Activated CD4-positive, alpha-beta T cell treated with anti-CD3 and anti-CD28 coated beads for 24 hours (primary cell): Measurements from ENCODE around the gene BRAF.
"Not testable (repeated sequence)": the region's sequence is repeated elsewhere in the genome, so short reads cannot be mapped to it uniquely, and the experiment has no call there.

Source experiments
- DNase-seq, 2 donors: peaks; one replicate each; pipeline ENCODE4 v3.0.0-alpha.2; 2020; ENCODE audit warnings: low read depth in 2 of 2

BRAF gene

DNA sequence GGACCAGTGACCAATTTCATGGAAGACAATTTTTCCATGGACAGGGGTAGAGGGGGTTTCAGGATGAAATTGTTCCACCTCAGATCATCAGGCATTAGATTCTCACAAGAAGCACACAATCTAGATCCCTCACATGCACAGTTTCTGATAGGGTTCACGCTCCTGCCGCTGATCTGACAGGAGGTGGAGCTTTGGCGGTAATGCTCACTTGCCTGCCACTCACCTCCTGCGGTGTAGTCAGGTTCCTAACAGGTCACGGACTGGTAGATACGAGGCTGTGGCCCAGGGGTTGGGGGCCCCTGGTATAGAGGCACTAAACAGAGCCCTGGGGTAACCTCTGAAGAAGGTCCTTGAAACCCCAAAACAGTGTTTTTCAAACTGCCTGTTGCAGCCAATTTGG is 6.5 kb downstream of the BRAF start:
- no peak for DNase-seq

DNA sequence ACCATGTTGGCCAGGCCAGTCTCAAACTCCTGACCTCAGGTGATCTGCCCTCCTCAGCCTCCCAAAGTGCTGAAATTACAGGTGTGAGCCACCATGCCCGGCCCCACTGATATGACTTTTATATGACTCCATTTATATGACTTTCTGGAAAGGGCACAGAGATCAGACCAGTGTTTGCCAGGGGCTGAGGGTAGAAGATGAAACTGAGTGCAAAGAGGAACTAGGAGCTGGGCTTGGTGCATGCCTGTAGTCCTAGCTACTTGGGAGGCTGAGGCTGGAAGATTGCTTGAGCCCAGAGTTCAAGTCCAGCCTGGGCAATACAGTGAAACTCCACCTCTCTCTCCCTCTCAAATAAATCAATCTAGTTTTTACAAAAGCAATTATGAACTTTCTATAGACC is 7.5 kb downstream of the BRAF start:
- DNase-seq, result no peak

DNA sequence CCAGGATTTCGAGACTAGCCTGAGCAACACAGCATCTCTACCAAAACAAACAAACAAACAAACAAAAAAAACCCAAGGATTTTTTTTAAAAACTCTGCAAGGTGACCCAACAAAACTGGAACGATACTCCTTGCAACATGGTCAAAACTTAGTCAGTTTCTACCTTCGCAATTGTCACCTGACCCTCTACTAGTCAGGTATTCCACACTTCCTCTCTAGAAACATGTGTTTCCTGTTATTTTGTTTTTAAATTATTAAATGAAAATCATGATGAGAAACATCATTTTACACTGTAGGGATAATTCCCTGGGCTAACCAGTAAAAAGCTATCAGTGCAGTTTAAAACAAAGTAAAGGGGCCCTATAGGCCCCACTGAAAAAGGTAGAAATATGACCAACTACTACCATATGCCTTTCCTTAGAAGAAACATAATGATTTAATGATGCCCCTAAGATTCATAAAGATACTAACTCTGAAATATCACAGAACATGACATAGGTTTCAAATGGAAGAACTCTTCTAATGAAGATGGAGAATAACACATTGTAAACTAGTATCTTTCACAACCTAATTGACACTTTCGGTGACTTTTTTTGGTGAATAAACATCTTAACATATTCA is 8.7 kb downstream of the BRAF start:
- no peak for DNase-seq

DNA sequence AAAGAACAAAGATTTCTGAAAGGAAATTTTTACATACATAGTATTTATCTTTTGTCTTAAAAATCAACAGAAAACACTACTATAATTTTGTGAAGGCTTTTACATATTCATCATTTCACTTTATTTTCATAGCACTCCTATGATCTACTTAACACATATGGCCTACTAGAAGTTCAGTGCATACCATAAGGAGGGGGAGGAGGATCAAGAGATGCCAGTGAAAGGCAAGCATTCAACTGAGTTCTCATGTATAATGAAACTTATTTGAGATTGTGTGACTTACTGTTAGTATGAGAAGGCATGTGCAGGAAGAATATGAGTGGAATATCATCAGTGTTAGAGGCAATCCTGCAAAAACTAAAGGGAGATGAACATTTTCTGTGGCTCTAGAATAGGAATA is 10.6 kb downstream of the BRAF start:
- DNase-seq, result no peak

DNA sequence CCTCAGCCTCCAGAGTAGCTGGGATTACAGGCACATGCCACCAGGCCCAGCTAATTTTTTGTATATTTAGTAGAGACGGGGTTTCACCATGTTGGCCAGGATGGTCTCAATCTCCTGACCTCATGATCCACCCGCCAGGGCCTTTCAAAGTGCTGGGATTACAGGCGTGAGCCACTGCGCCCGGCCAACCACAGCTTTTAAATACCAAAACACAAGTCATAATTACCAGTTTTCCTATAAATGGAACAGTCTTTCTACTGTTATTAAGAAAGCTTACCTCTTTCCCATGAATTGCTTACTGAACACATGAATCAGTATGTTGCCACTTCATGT is 11.2 kb downstream of the BRAF start:
- not testable (repeated sequence) for DNase-seq

DNA sequence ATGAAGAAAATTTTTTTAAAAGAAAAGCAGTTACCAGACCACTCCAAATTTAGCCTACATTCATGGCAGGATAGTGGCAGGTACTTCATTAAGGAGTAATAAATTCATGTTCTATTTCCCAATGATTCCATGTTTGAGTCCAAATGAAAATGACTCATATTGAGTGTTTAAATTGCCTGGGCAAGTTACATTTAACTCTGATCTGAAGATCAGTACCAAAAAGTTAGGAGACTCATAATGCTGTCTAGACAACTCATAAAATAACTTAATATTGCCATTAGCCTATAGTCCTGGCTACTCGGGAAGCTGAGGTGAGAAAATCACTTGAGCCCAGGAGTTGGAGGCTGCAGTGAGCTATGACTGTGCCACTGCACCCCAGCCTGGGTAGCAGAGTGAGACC is 13.0 kb downstream of the BRAF start:
- no peak for DNase-seq

DNA sequence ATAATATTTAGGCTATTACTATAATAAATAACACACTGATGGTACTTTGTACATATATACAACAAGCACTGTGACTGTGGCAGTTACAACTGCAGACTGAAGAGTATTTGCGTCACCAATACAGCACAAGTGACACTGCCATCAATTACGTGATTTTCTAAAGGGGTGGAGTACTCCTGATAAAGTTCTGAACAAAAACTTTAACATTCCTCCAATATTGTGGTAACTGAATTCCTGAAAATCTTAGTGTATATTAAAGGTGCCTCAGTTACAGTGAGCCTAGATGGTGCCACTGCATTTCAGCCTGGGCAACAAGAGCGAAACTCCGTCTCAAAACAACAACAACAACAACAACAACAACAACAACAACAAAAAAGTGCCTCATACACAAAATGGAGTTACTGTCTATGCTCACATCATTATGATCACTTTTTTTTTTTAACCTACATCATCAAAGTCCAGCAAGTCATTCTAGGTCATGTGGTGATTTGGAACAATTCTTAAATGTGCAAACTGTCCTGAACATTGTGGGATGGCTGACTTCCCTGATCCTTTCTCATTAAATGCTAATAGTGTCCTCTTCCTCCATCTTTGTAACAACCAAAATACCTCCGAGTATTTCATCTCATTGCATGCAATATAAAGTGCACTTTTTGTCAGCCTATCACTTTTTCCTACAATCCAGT is 15.1 kb downstream of the BRAF start:
- DNase-seq, result no peak

DNA sequence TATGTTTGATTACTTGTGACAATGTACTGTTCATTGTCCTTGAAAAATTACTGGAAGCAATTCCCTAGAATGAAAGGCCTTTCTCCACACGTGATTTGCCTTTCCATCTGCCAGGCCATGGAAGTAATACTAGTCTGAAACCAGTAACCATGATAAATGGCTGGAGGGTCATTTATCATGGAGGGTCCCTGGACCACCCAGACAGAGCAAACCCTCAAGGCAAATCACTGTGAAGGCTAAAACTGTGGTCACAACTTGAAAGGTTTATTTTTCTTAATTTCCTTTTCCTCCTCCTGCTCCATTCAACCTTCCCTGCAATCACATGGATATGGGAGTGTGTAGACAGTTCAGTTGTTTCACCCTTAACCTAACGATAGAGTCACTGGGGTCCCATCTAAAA is 16.4 kb downstream of the BRAF start:
- DNase-seq, result no peak

DNA sequence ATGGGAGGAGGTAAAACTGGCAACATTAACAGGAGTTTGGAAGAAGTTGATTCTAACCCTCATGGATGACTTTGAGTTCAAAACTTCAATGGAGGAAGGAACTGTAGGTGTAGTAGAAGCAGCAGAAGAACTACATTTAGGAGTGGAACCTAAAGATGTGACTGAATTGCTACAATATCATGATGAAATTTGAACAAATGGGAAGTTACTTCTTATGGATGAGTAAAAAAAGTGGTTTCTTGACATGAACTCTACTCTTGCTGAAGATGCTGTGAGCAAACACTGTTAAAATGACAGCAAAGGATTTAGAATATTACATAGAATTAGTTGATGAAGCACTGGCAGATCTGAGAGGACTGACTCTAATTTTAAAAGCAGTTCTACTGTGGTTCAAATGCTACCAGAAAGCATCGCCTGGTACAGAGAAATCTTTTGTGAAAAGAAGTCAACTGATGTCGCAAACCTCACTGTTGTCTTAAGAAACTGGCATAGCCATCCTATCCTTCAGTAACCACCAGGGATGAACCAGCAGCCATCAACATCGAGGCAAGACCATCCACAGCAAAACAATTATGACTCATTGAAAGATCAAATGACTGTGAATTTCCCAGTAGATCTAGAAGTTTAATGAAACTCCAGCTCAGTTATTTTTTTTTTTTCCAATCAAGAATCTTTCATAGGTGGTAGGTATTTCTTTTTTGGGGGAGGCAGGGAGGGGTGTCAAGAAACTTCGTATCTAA is 20.8 kb downstream of the BRAF start:
- no peak for DNase-seq

DNA sequence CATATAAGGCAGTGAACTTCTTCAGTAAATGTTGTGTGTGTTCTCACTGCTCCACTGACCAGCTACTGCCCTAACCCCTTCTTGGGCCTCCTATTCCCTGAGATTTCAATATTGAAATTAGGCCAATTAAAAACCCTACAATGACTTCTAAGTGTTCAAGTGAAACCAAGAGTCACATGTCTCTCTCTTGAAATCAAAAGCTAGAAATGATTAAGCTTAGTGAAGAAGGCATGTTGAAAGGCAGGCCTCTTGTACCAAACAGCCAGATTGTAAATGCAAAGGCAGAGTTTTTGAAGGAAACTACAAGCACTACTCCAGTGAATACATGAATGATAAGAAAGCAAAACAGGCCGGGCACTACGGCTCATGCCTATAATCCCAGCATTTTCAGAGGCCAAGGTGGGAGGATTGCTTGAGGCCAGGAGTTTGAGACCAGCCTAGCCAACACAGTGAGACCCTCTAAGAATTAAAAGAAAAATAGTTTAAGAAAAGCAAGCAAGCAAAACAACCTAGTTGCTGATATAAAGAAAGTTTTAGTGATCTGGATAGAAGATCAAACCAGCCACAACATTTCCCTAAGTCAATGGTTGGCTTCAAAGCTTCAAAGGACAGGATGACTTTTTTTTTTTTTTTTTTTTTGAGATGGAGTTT is 22.3 kb downstream of the BRAF start:
- DNase-seq, result no peak

DNA sequence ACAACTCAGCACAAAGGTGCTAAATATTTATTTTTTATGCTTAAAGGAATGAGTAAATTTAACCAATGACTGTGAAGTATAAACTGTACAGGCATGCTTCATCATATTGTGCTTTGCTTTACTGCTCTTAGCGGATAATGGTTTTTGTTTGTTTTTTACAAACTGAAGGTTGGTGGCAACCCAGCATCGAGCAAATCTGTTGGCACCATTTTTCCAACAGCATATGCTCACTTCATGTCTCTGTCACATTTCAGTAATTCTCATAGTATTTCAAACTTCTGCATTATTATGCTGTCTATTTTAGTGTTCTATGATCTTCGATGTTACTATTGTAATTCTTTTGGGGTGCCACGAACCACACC is 22.8 kb downstream of the BRAF start:
- no peak for DNase-seq

DNA sequence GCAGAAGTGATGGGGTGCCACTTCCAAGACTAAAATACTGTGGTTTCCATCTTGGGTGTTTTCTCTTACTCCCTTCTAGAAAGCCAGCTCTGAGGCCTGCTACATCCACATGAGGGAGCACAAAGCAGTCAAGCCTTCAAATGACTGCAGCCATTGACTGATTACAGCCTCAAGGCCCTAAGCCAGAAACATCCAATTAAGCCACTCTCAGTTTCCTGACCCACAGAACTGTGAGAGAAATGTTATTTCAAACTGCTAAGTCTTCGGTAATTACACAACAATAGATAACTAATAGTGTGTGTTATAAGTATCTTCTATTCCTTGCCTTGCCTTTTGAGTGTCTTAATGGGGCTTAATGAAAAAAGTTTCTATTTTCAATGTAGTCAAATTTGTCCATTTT is 24.8 kb downstream of the BRAF start:
- DNase-seq, result no peak

DNA sequence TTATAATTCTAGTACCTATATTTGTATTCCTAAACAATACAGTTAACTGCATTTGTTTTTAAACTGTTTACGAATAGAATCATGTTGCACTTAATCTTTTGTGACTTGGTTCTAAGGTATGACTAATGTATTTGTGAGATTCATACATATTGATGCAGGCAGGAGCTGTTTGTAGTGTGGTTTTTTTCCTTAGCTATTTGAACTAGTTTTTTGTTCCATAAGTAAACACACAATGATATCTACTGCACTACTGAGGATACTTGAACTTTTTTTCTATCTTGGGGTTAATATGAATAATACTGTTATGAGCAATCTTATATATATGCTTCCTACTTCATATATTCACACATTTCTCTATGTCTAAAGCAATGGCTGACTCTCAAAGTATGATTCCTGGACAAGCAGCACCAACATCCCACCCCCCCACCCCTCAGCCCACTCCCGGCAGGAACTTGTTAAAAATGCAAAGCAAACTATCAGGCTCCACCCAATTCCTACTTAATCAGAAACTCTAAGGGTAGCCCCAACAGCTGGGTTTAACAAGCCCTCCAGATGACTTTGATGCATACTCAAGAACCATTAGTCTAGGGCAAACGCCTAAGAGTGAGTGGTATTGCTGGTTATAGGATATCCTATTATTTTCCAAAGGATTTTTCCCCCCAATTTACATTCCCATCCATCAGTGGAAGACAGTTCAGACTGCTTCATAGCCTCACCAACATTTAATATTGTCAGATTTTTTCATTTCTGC is 25.8 kb downstream of the BRAF start:
- no peak for DNase-seq

DNA sequence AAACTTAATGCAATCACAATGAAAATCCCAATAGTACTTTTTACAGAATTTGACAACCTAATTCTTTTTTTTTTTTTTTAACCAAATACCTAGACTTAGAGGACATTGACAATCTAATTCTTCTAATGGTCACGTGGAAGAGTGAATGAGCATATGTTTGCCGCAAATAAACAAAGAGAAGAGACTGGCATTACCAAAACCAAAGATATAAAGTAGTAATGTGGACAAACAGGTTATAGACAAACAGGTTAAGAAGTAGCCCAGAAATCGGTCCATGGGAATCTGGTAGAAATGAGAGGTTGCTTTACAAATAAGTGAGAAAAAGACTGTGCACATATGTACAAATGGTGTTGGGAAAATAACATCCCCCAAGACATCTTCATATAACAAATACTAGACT is 27.7 kb downstream of the BRAF start:
- DNase-seq, result no peak

DNA sequence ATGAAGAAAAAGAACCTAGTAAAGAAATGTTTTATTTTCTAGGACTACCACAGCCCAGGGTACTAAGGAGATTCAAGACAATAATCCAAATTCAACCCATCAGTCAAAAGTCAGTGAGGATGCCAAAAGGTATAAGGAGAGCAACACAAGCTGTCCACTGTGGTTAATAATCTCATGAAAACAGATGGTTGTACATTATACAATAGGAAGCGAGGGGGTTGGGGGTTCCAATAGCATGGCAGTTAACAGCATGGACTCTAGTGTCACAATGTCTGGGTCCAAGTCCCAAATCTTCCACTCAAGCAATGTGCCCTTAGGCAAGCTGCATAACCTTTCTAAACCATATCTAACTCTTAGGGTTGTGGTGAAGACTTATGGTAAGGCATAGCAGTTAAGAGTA is 35.1 kb downstream of the BRAF start:
- DNase-seq, result no peak

DNA sequence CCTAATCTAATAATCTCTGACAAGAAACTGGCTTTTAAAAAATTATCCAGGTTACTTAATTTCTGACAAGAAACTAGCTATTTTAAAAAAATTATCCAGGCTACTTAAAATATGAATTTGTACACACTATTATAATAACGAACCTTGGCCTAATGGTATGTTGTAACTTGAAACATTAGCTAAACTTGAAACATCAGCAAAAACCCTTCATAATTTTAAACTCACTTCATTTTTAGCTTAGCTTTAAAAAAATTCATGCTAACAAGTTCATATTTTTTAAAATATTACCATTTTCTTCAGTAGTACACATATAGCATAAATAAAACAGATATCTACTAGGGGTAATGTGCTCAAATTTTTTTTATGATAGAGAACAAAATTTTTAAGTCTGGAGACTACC is 35.6 kb downstream of the BRAF start:
- no peak for DNase-seq

DNA sequence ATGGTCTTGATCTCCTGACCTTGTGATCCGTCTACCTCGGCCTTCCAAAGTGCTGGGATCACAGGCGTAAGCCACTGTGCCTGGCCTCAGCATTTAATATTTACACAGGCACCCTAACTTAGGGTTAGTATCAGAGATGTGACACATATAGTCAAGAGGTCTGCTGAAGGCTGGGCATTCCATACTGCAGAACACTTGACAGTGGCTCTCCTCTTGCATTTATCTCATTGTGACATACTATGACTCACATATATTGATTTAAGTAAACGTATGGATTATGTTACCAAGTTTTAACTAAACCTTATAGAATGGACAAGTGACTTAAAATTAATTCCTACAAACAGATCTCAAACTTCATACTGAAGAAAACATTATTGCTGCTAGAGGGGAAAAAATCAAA is 36.6 kb downstream of the BRAF start:
- no peak for DNase-seq

DNA sequence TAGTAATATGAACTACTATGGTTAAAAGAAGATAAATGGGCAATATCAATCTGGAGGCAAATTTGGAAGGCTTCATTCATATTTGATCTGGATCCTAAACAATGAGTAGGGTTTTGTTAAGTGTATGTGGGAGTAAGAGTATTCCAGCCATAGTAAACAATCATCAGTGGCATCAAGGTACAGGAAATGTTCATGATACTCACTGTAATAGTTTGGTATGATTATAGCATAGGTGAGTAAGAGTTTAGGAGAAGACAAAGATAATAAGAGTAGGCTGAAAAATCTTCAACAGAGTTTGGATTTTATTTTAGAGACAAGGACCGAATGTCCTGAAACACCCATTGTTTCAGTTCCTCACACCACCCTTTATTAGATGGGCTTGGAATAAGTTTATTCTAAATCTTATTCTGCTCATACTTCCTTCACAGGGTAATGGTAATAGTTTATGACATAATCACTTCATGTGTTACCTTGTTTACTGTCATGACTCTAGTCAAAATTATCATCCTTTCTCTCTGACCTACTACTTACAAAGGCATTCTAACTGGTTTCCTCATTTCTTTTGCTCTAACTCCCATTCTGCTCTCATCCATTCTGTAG is 38.9 kb downstream of the BRAF start:
- no peak for DNase-seq

DNA sequence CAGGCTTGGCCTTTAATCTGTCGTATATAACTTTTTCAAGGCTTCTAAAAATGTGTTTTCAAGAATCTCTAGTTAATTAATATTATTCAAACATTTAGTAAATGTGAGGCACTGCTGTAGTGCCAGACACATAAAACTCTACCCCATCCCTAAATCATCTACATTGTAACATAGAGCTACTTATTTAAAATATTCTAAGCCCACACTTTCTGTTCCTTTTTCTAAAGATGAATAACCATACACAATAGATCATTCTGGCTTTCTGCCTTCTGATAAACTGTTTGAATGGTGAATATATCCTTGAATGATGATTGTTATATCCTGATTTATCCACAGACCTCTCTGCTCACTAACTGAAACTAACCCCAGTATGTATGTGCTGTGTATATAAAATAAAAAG is 41.4 kb downstream of the BRAF start:
- DNase-seq, result no peak

DNA sequence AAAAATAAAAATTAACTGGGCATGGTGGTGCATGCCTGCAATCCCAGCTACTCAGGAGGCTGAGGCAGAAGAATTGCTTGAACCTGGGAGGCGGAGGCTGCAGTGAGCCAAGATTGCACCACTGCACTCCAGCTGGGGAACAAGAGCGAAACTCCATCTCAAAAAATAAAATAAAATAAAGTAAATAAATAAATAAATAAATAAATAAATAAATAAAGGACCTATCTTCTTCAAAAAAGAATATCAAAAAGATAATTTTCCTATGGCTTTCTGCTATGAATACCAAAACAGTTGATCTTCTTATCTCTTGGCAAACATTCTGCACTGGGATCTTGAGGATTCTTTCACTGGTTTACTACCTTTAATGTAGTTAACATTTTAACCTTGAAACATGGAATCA is 41.9 kb downstream of the BRAF start:
- DNase-seq, result not testable (repeated sequence)

DNA sequence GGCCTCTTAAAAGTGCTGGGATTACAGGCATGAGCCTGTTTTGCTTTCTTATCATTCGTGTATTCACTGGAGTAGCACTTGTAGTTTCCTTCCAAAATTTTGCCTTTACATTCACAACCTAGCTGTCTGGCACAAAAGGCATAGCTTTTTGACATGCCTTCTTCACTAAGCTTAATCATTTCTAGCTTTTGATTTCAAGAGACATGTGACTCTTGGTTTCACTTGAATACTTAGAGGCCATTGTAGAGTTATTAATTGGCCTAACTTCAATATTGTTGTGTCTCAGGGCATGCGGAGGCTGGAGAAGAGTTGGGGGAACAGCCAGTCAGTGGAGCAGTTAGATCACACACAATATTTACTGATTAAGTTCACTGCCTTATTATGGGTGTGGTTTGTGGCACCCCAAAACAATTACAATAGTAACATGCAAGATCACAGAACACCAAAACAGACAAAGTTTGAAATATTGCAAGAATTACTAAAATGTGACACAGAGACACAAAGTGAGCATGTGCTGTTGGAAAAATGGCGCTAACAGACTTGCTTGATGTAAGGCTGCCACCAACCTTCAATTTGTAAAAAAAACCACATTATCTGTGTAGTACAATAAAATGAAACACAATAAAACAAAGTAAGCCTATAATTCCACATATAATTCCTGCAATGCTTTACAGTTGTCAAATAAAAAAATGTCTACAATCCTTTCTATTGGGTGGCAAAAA is 43.1 kb downstream of the BRAF start:
- DNase-seq, result no peak

DNA sequence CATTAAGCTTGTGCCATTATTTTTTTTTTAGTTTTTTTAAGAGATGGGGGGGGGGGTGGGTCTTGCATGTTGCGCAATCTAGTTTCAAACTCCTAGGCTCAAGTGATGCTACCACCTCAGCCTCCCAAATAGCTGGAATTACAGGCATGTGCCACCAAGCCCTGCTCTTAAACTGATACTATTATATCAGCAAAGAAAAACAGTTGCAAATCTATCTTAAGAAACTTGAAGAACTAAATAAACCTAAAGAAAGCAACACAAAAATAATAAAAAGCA is 47.5 kb downstream of the BRAF start:
- DNase-seq, result no peak
